ENCODE data around the gene ENC1.

Gene ENC1

GRCh38 chr5:74655716-74656115 is 15.2 kb upstream of the ENC1 start:
- no peak for DNase-seq

GRCh38 chr5:74655206-74655605 is 14.7 kb upstream of the ENC1 start:
- no peak for DNase-seq

- DNase-seq: no peak
Observed at GRCh38 chr5:74653991-74654390, 13.5 kb upstream of the ENC1 start.

- DNase-seq: no peak
Observed at GRCh38 chr5:74652576-74652975, 12.0 kb upstream of the ENC1 start.

- DNase-seq: no peak
Observed at GRCh38 chr5:74651710-74652109, 11.2 kb upstream of the ENC1 start.

GRCh38 chr5:74649421-74649973 is 9.0 kb upstream of the ENC1 start:
- no peak for DNase-seq

GRCh38 chr5:74648835-74649293 is 8.3 kb upstream of the ENC1 start:
- DNase-seq: peak; percentile 45

- no peak for DNase-seq
Observed at GRCh38 chr5:74647096-74647495, 6.6 kb upstream of the ENC1 start.

GRCh38 chr5:74643111-74643562 is 2.6 kb upstream of the ENC1 start:
- DNase-seq: no peak

GRCh38 chr5:74642543-74642863 is 2.0 kb upstream of the ENC1 start:
- no peak for DNase-seq

- DNase-seq: peak; percentile 38
Observed at GRCh38 chr5:74641735-74642542, 1.4 kb upstream of the ENC1 start.

- DNase-seq: peak; percentile 57
Observed at GRCh38 chr5:74640954-74641734, 616 bp upstream of the ENC1 start.

- DNase-seq: peak; percentile 43
Observed at GRCh38 chr5:74639807-74640449, 600 bp downstream of the ENC1 start.

GRCh38 chr5:74638970-74639806 is 1.3 kb downstream of the ENC1 start:
- no peak for DNase-seq

GRCh38 chr5:74638544-74638969 is 2.0 kb downstream of the ENC1 start:
- no peak for DNase-seq

- DNase-seq: no peak
Observed at GRCh38 chr5:74636552-74636951, 4.0 kb downstream of the ENC1 start.

- DNase-seq: no peak
Observed at GRCh38 chr5:74636149-74636548, 4.4 kb downstream of the ENC1 start.

- no peak for DNase-seq
Observed at GRCh38 chr5:74634611-74635286, 5.8 kb downstream of the ENC1 start.

GRCh38 chr5:74633695-74634094 is 6.8 kb downstream of the ENC1 start:
- no peak for DNase-seq

- DNase-seq: no peak
Observed at GRCh38 chr5:74632947-74633356, 7.6 kb downstream of the ENC1 start.

GRCh38 chr5:74631081-74631953 is 9.2 kb downstream of the ENC1 start:
- no peak for DNase-seq

All from NCI-H2227 treated with DMSO at 0.1 percent for 48 hours (cell line).